SK-N-MC (cell line): ENCODE measurements around the gene IFT122.

Experiments
- EZH2 ChIP-seq: fragments of 200-600 bp; sonication (generic); IDR thresholded peaks from one replicate; pipeline ENCODE4 v1.6.1; 2017; ENCODE audit warnings: antibody characterized with exemption
- FOXP2 ChIP-seq: optimal IDR thresholded peaks from 2 replicates; pipeline ENCODE3; 2011; ENCODE audit warnings: mild to moderate bottlenecking, moderate library complexity; ENCODE audit not compliant: insufficient read depth; ENCODE audit errors: extremely low read length, control extremely low read depth
- POLR2AphosphoS5 ChIP-seq: IDR thresholded peaks from 2 replicates; pipeline ENCODE4 v1.6.1; 2012; ENCODE audit warnings: mild to moderate bottlenecking, low read depth, low read length, borderline replicate concordance

GRCh38 chr3:129475863-129476262 is 35.8 kb downstream of the IFT122 start:
- TF ChIP-seq EZH2 (no peak), POLR2AphosphoS5 (no peak), FOXP2 (no peak)
